Endothelial cell of umbilical vein (primary cell): ENCODE measurements around the gene ZFPM1. TPM values are rescaled to one million over a fixed set of nuclear protein-coding genes. Genes with fewer than 3 reads are reported as not detected.

Experiments used
- Bru-seq: library from RNA; stranded (reverse); fragments of 400-500 nt; gene quantifications from one replicate; lab custom pipeline; 2021; lab: Mats Ljungman, UMichigan
- BruChase-seq, 2 experiments: library from RNA; stranded (reverse); fragments of 400-500 nt; gene quantifications; one replicate each; lab custom pipeline; 2021; lab: Mats Ljungman, UMichigan
- BruUV-seq: library from RNA; stranded (reverse); fragments of 400-500 nt; replicated peaks from 2 replicates; lab custom pipeline; 2021; lab: Mats Ljungman, UMichigan
- CTCF ChIA-PET: fragments of 300-600, 350-600 bp; sonication (Branson Sonifier 250); formaldehyde crosslinking; loops from one replicate; lab custom pipeline; 2021; ENCODE audit warnings: antibody characterized with exemption, inconsistent platforms; lab: Charles Lee
- POLR2A ChIA-PET: fragments of 300-600, 350-600 bp; sonication (Branson Sonifier 250); formaldehyde crosslinking; loops from one replicate; lab custom pipeline; 2021; ENCODE audit warnings: antibody characterized with exemption, inconsistent platforms; lab: Charles Lee
- DNase-seq: peaks from one replicate; pipeline ENCODE4 v3.0.0-alpha.2; 2011; ENCODE audit warnings: low read depth, low spot score
- FAIRE-seq: peaks from 2 replicates; lab custom pipeline; 2011; peaks lifted over from hg19 to GRCh38; lab: Jason Lieb, UNC
- H2AFZ ChIP-seq: 2 replicates; pipeline ENCODE4 v1.6.0; 2012; ENCODE audit warnings: low read depth, low read length, control low read depth, inconsistent platforms
- H3K27ac ChIP-seq: 2 replicates; pipeline ENCODE4 v1.5.1; 2011; ENCODE audit warnings: low read depth, mild to moderate bottlenecking, control low read depth, low read length, moderate library complexity; ENCODE audit not compliant: insufficient read depth
- H3K27me3 ChIP-seq, 2 experiments: 2 replicates each; pipeline versions ENCODE4 v1.6.0 to v1.6.1; 2011; ENCODE audit warnings: low read length in 2 of 2, mixed read lengths in 1 of 2; ENCODE audit not compliant: control insufficient read depth in 2 of 2, insufficient read depth in 2 of 2
- H3K36me3 ChIP-seq, 2 experiments: 2 replicates in 1 of 2; 3 replicates in 1 of 2; pipeline ENCODE4 v1.5.1; 2011; ENCODE audit warnings: low read length in 2 of 2, mild to moderate bottlenecking in 1 of 2, moderate library complexity in 1 of 2; ENCODE audit not compliant: control insufficient read depth in 2 of 2, insufficient read depth in 2 of 2; ENCODE audit errors: extremely low read depth in 1 of 2
- H3K4me1 ChIP-seq: 3 replicates; pipeline ENCODE4 v1.5.1; 2011; ENCODE audit warnings: mild to moderate bottlenecking, low read length; ENCODE audit not compliant: control insufficient read depth, insufficient read depth; ENCODE audit errors: extremely low read depth
- H3K4me2 ChIP-seq: 2 replicates; pipeline ENCODE4 v1.6.1; 2011; ENCODE audit warnings: low read length, control low read depth, mixed read lengths; ENCODE audit not compliant: insufficient read depth
- H3K4me3 ChIP-seq, 3 experiments: fragments of 200-600 bp in 1 of 3; sonication (generic), shearing (Covaris generic) in 1 of 3; replicated peaks in 1 of 3; 2 replicates each; pipeline ENCODE4 v1.5.1; 2011 to 2016; ENCODE audit warnings: control low read depth in 3 of 3, low read length in 3 of 3, mild to moderate bottlenecking in 2 of 3, inconsistent platforms in 1 of 3, low read depth in 1 of 3, moderate library complexity in 1 of 3; ENCODE audit not compliant: insufficient read depth in 1 of 3
- H3K79me2 ChIP-seq: 2 replicates; pipeline ENCODE4 v1.6.0; 2012; ENCODE audit warnings: low read length, inconsistent platforms; ENCODE audit not compliant: control insufficient read depth, insufficient read depth
- H3K9ac ChIP-seq: replicated peaks from 2 replicates; pipeline ENCODE3; 2011; ENCODE audit warnings: low read length, control low read depth; ENCODE audit not compliant: insufficient read depth; ENCODE audit errors: extremely low read depth
- H3K9me1 ChIP-seq: replicated peaks from 3 replicates; pipeline ENCODE4 v1.6.0; 2011; ENCODE audit warnings: mild to moderate bottlenecking, low read length; ENCODE audit not compliant: control insufficient read depth, insufficient read depth; ENCODE audit errors: extremely low read depth
- H3K9me3 ChIP-seq: replicated peaks from 2 replicates; pipeline ENCODE4 v1.5.1; 2012; ENCODE audit warnings: low read length, inconsistent platforms; ENCODE audit not compliant: control insufficient read depth, insufficient read depth
- H4K20me1 ChIP-seq: replicated peaks from 2 replicates; pipeline ENCODE3; 2011; ENCODE audit warnings: mild to moderate bottlenecking, low read length; ENCODE audit not compliant: control insufficient read depth, insufficient read depth; ENCODE audit errors: extremely low read depth
- CTCF ChIP-seq, 2 donors: IDR thresholded peaks; 1 replicate in 1 of 2; 2 replicates in 1 of 2; pipeline ENCODE4 v1.5.1; 2011; ENCODE audit warnings: low read length in 2 of 2, mild to moderate bottlenecking in 2 of 2, moderate library complexity in 2 of 2, control low read depth in 1 of 2, inconsistent platforms in 1 of 2, low read depth in 1 of 2; ENCODE audit not compliant: insufficient read depth in 1 of 2; ENCODE audit errors: extremely low read depth in 1 of 2
- POLR2A ChIP-seq: IDR thresholded peaks from 2 replicates; pipeline ENCODE4 v1.6.1; 2012; ENCODE audit warnings: low read depth, mild to moderate bottlenecking, control low read depth, low read length
- POLR2AphosphoS5 ChIP-seq: IDR thresholded peaks from 2 replicates; pipeline ENCODE4 v1.6.1; 2012; ENCODE audit warnings: low read depth, mild to moderate bottlenecking, control low read depth, low read length, moderate library complexity; ENCODE audit not compliant: insufficient read depth
- dilution Hi-C: fragments of 300-500 bp; cut with MboI; formaldehyde crosslinking; loops from one replicate; pipeline ENCODE4 v1.15.0; 2019; ENCODE audit warnings: low sequenced_read_pairs; ENCODE audit not compliant: extremely low pct_ligation_motif_present
- intact Hi-C: fragments of 100-400 bp; cut with micrococcal nuclease; formaldehyde crosslinking; loops from one replicate; pipeline ENCODE4 v1.10.0; 2022
- long read RNA-seq: library from polyadenylated mRNA; stranded (forward); transcript quantifications from one replicate; pipeline ENCODE4 v2.0.0, GENCODE V29; 2021
- polyA minus RNA-seq, 3 experiments: library from RNA; depleted of rRNA, polyadenylated mRNA; stranded (reverse); fragments of >200 nt; gene quantifications; 1 replicate in 1 of 3; 2 replicates in 2 of 3; pipeline ENCODE4 v1.2.3, GENCODE V29; 2011
- polyA plus RNA-seq, 4 experiments: library from polyadenylated mRNA; depleted of rRNA in 3 of 4; stranded (reverse) in 3 of 4; unstranded in 1 of 4; fragments of >200 nt; gene quantifications; 2 replicates each; pipeline versions ENCODE4 v1.2.1 to v1.2.3, GENCODE V29; 2011 to 2012; ENCODE audit warnings: missing spikeins in 1 of 4
- total RNA-seq: library from RNA; stranded (reverse); gene quantifications from 2 replicates; pipeline ENCODE4 v1.2.3, GENCODE V29; 2021

Gene ZFPM1
- 7.5 and 8.2 TPM in 2 replicates for total RNA-seq
- 0.37 and 0.72 TPM in 2 replicates for polyA plus RNA-seq
- 0.40 and 0.87 TPM in 2 replicates for polyA plus RNA-seq (2011; cell fraction: cytosol; rRNA removed)
- polyA plus RNA-seq (2011; cell fraction: nucleus; rRNA removed), result 1.8 and 2.1 TPM in 2 replicates
- polyA plus RNA-seq (2012), result 2.3 and 5.3 TPM in 2 replicates
- 0.36 and 0.66 TPM in 2 replicates for polyA minus RNA-seq
- 2.8 TPM for polyA minus RNA-seq (2011; cell fraction: cytosol; rRNA and poly(A)+ RNA removed)
- polyA minus RNA-seq (2011; cell fraction: nucleus; rRNA and poly(A)+ RNA removed), result 1.4 and 4.4 TPM in 2 replicates
- Bru-seq, nascent RNA, result percentile 37 among the genes with signal in this experiment
- percentile 62 among the genes with signal in this experiment for BruChase-seq, experiment 1, labeled RNA remaining after a 6-hour chase
- BruChase-seq, experiment 2, labeled RNA remaining after a 2-hour chase, result percentile 55 among the genes with signal in this experiment
- long read RNA-seq, partial matches to known transcripts, result 0 of 8 reads
- long read RNA-seq, other reads (novel, unspliced or antisense), result 8 of 8 reads

GRCh38 chr16:88453217-88453531, at the start of gene ZFPM1:
ZFPM1 (plus strand) TSS chr16:88453280; CDS start chr16:88453639, 359 bp downstream.
- ChIA-PET POLR2A (interaction anchor here (1.0 kb wide), 1 partner anchor 51 kb away, joined by 4 read pairs; no protein-coding TSS in a partner anchor), CTCF (interaction anchor here (0.6 to 1.3 kb wide), 5 partner anchors 9 to 47 kb away, joined by 3 to 4 read pairs (median 3); no protein-coding TSS in a partner anchor)
- Histone ChIP-seq H3K9me1 (no peaks in the 10 kb centered on the region), H3K27me3 (no peaks in the 10 kb centered on the region), H3K4me1 (peaks cover 21% of the 10 kb centered on the region), H3K4me3 (peak within 1 kb of the TSS; percentile 50 to 70 (median 59)), H4K20me1 (no peaks in the 10 kb centered on the region), H3K4me2 (peak within 1 kb of the TSS; percentile 53), H3K27ac (peak within 1 kb of the TSS; percentile 73), H3K9me3 (no peaks in the 10 kb centered on the region), H2AFZ (peak within 1 kb of the TSS; percentile 94), H3K36me3 (no peaks in the 10 kb centered on the region), H3K9ac (peak within 1 kb of the TSS; percentile 63), H3K79me2 (peaks cover 19% of the 10 kb centered on the region)
- BruUV-seq, result no TSS peak
- dilution Hi-C loops, result no loop called here
- intact Hi-C loops, result loop anchor here (2.0 to 5.0 kb wide), 2 partner anchors 74 to 119 kb away; partner anchors contain the start of gene ZC3H18
- FAIRE-seq (no peak), DNase-seq (no peak)
- TF ChIP-seq CTCF (IDR thresholded peaks at IDR 0.05; ENCODE audit: extremely low read depth in 1 of 2, insufficient read depth in 1 of 2, low read depth in 1 of 2, low read length in 2 of 2) (no peak), POLR2AphosphoS5 (peak; percentile 63), POLR2A (peak; percentile 54)
